Small intestine (tissue), 7 donors: Measurements from ENCODE around the gene UBE3C. TPM values are rescaled to one million over a fixed set of nuclear protein-coding genes. Genes with fewer than 3 reads are reported as not detected.
"Not testable (repeated sequence)": the region's sequence is repeated elsewhere in the genome, so short reads cannot be mapped to it uniquely, and the experiment has no call there.

ENCODE experiments used
- DNase-seq, 2 donors: peaks; one replicate each; pipeline versions ENCODE4 v3.0.0 to v3.0.0-alpha.2; 2013
- FAIRE-seq: peaks from 2 replicates; lab custom pipeline; 2012; peaks lifted over from hg19 to GRCh38; lab: Jason Lieb, UNC
- H3K27ac ChIP-seq, 3 donors: one replicate each; pipeline ENCODE4 v1.5.1; 2013; ENCODE audit warnings: low read length in 2 of 3, mild to moderate bottlenecking in 2 of 3, control low read depth in 1 of 3, inconsistent platforms in 1 of 3, low read depth in 1 of 3, moderate library complexity in 1 of 3
- H3K27me3 ChIP-seq, 3 donors: one replicate each; pipeline ENCODE4 v1.6.1; 2013; ENCODE audit warnings: low read length in 3 of 3, inconsistent platforms in 1 of 3; ENCODE audit not compliant: control insufficient read depth in 3 of 3, insufficient read depth in 3 of 3
- H3K36me3 ChIP-seq, 3 donors: one replicate each; pipeline ENCODE4 v1.6.1; 2013; ENCODE audit warnings: low read length in 3 of 3, inconsistent platforms in 1 of 3, low read depth in 1 of 3, mild to moderate bottlenecking in 1 of 3, moderate library complexity in 1 of 3; ENCODE audit not compliant: control insufficient read depth in 3 of 3, insufficient read depth in 2 of 3
- H3K4me1 ChIP-seq, 3 donors: one replicate each; pipeline ENCODE4 v1.6.1; 2013; ENCODE audit warnings: low read length in 2 of 3, inconsistent platforms in 1 of 3, low read depth in 1 of 3, mild to moderate bottlenecking in 1 of 3, moderate library complexity in 1 of 3; ENCODE audit not compliant: control insufficient read depth in 3 of 3, insufficient read depth in 2 of 3
- H3K4me3 ChIP-seq, 3 donors: one replicate each; pipeline ENCODE4 v1.5.1; 2013; ENCODE audit warnings: low read length in 3 of 3, control low read depth in 1 of 3, inconsistent platforms in 1 of 3, low read depth in 1 of 3, mild to moderate bottlenecking in 1 of 3, moderate library complexity in 1 of 3
- H3K9me3 ChIP-seq, 2 donors: one replicate each; pipeline ENCODE4 v1.6.1; 2013; ENCODE audit warnings: low read depth in 1 of 2, low read length in 1 of 2; ENCODE audit not compliant: control insufficient read depth in 2 of 2, insufficient read depth in 1 of 2
- WGBS, 3 donors: extraction: QIAGEN DNeasy Blood & Tissue Kit; methylation state at CpG; one replicate each; pipeline ENCODE4 v1.1.7; 2013; 5-methylcytosine and 5-hydroxymethylcytosine counted together
- polyA plus RNA-seq, 4 donors: library from polyadenylated mRNA; stranded (reverse) in 3 of 4; unstranded in 1 of 4; fragments of 200-250 nt in 3 of 4; fragments of 120-200 nt in 1 of 4; gene quantifications; one replicate each; pipeline versions ENCODE4 v1.2.1 to v1.2.3, GENCODE V29; 2013
- donor health status: healthy with polysubstance abuse.
- donor health status: control.
- donor health status: control.
- donor health status: Bipolar disorder and iron deficiency.
- donor health status: healthy.

The UBE3C gene
- polyA plus RNA-seq, 4 donors: 22.2 to 47.6 (median 26.8) TPM

DNA sequence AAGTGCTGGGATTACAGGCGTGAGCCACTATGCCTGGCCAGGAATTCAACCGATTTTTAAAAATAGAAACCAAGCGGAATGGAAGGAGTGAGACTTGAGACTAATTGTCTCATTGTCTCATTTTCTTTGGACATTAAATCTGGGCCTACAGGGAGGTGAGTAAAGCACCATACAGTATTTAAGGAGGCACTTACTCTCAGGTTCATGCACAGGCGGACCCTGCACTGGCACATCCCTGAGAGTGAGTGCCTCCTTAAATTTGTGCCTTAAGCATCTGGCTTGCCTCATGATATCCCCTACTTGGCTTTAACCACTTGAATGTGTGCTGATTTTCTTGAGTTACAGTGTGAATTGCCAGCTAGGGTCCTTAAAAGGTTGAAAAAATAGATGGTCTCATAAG, 10.6 kb downstream of the UBE3C start:
- Histone ChIP-seq H3K27me3 (no peaks in the 10 kb centered on the region), H3K9me3 (peaks cover 0 to 2% of the 10 kb centered on the region in 2 donors), H3K27ac (no peak overlapping the region), H3K4me3 (no peak overlapping the region), H3K4me1 (no peaks in the 10 kb centered on the region), H3K36me3 (peaks cover 0 to 32% (median 3%) of the 10 kb centered on the region in 3 donors)
- 92 to 95% (median 93%) methylated on average over 4 of the region's 4 CpGs for WGBS, 3 donors
- DNase-seq (no peak), FAIRE-seq (no peak)

DNA sequence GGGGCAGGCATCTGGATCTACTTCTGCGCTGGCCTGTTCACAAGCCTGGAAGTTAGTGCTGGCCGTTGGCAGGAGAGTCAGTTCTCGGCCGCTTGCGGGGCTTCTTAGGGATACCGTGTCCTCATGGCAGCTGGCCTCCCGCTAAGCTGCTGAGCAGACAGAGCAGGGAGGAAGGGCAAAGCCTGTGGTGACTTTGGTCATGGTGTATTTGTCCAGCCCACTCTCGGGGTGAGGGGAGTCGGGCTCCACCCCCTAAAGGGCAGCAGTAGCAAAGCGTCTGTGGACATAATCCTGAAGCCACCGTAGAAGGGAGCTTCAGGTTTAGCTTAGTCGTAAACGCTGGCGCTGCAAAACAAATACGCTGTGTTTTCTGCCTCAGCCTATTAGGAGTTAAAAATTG, 12.2 kb downstream of the UBE3C start:
- no peak overlapping the region for H3K27ac ChIP-seq
- H3K4me3 ChIP-seq: no peak overlapping the region
- H3K36me3 ChIP-seq: peaks cover 0 to 29% (median 3%) of the 10 kb centered on the region in 3 donors
- DNase-seq: peak in 1 of 2 donors; percentile 37
- H3K4me1 ChIP-seq: no peaks in the 10 kb centered on the region
- no peaks in the 10 kb centered on the region for H3K27me3 ChIP-seq
- WGBS, 3 donors: 69 to 83% (median 77%) methylated on average over 15 of the region's 15 CpGs
- peaks cover 0 to 2% of the 10 kb centered on the region in 2 donors for H3K9me3 ChIP-seq
- no peak for FAIRE-seq

DNA sequence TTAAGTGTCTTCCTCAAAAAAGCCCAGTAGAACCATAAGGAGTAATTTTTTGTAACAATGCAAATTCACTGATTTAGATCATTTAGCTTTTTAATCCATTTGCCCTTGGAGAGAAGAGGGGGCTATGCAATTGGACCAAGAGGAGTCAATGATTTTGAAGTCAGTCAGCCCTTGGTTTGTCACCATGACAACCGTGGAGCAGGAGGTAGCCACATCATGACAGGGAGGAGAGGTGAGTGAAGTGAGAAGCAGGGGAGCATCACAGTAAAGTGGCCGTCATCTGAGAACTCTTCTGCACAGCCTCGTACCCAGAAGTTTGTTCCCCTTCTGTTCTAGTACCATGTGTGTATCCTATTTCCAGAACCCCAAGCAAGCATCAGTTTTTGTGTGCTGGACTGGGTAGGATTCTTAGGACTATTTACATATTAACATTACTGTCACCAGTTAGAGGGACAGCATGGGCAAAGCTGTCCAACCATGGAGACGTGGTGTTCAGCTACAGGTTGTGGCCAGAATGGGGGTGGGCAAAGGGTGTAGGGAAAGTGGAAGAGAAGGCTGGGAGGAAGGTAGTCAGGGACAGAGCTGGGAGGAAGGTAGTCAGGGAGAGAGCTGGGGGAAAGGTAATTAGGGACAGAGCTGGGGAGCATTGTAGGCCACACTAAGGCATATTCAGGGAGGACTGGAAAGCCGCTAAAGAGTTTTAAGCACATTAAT, 13.1 kb downstream of the UBE3C start:
- Histone ChIP-seq H3K27ac (no peak overlapping the region), H3K9me3 (peaks cover 0 to under 1% of the 10 kb centered on the region in 2 donors), H3K27me3 (no peaks in the 10 kb centered on the region), H3K4me3 (no peak overlapping the region), H3K4me1 (no peaks in the 10 kb centered on the region), H3K36me3 (peaks cover 0 to 22% (median 3%) of the 10 kb centered on the region in 3 donors)
- DNase-seq (no peak), FAIRE-seq (no peak)
- WGBS, 3 donors: 80 to 89% (median 81%) methylated on average over 5 of the region's 5 CpGs

DNA sequence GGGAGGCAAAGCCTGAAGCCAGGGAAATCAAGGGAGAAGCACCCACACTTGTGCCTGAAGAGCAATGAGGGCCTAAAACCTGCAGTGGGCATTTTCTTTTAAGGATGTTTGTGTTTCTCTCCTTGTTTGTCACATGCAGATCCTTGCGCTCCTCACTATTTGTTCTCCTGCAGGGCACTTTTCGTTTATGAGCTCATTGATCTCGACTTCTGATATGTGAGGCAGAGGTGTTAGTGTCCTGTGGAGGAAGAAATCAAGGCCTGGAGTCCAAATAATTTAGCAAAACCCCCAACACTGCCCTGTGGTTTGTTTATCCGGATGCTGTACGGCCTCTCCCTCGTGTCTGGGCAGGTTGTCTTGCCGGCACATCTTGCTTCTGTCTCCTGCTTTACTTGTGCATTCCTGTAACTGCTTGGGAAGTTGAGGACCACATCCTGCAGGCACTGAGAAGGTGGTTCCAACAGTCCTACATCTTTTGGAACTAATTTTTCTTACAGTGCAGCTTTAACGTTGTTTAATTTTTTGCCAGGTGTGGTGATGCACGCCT, 13.7 kb downstream of the UBE3C start:
- Histone ChIP-seq H3K4me3 (no peak overlapping the region), H3K36me3 (peaks cover 0 to 22% (median 3%) of the 10 kb centered on the region in 3 donors), H3K27ac (no peak overlapping the region), H3K4me1 (no peaks in the 10 kb centered on the region), H3K9me3 (no peaks in the 10 kb centered on the region), H3K27me3 (no peaks in the 10 kb centered on the region)
- FAIRE-seq (no peak), DNase-seq (no peak)
- WGBS, 3 donors: 82 to 89% (median 87%) methylated on average over 9 of the region's 9 CpGs

DNA sequence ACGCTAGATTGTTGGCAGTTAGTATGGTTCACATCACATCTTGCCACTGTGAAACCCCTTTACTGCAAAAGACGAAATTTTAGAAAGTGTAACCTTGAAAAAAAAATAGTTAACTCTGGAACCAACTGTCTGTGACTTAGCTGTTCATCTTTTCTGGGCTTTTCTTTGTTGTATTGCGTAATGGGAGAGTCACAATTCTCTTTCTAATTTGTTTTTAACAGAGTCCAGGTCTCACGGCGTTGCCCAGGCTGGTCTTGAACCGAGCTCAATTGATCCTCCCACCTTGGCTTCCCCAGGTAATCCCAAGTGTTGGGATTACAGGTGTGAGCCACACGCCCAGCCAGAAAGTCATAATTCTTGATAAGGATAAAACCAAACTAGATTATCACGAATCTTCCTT, 14.5 kb downstream of the UBE3C start:
- Histone ChIP-seq H3K27me3 (no peaks in the 10 kb centered on the region), H3K4me3 (no peak overlapping the region), H3K4me1 (no peaks in the 10 kb centered on the region), H3K36me3 (peaks cover 0 to 22% (median 3%) of the 10 kb centered on the region in 3 donors), H3K27ac (no peak overlapping the region), H3K9me3 (no peaks in the 10 kb centered on the region)
- FAIRE-seq: no peak
- no peak for DNase-seq
- 77 to 81% (median 79%) methylated on average over 8 of the region's 8 CpGs for WGBS, 3 donors

DNA sequence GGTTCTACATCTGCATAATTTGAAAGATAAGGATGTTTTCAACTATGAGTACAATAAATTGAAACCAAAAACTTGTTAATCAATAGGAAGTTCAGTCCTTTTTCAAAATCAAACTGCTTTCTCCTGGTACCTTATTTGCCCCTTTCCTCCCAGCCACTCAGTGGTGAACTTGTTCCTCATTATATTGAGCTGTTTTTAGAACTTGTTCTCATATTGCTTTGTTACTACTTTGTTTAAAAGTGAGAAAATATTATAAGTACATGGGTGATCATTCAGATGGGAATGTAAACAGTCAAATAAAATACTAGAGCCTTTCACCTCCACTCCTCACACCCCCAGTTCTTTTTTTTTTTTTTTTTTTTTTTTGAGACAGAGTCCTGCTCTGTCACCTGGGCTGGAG, 17.2 kb downstream of the UBE3C start:
- Histone ChIP-seq H3K9me3 (no peaks in the 10 kb centered on the region), H3K4me3 (no peak overlapping the region), H3K4me1 (no peaks in the 10 kb centered on the region), H3K36me3 (peaks cover 0 to 19% (median 3%) of the 10 kb centered on the region in 3 donors), H3K27ac (no peak overlapping the region), H3K27me3 (no peaks in the 10 kb centered on the region)
- DNase-seq (no peak), FAIRE-seq (no peak)

- no peak for FAIRE-seq
- Histone ChIP-seq H3K4me1 (no peaks in the 10 kb centered on the region), H3K27ac (no peak overlapping the region), H3K4me3 (no peak overlapping the region), H3K36me3 (peaks cover 0 to 16% (median 0%) of the 10 kb centered on the region in 3 donors), H3K9me3 (no peaks in the 10 kb centered on the region), H3K27me3 (no peaks in the 10 kb centered on the region)
- no peak for DNase-seq
- 34 to 60% (median 51%) methylated on average over 4 of the region's 4 CpGs for WGBS, 3 donors
Observed at GRCh38 chr7:157158400-157158799, 19.7 kb downstream of the UBE3C start.

- not testable (repeated sequence) for DNase-seq, H3K27ac ChIP-seq, H3K27me3 ChIP-seq, FAIRE-seq, H3K4me1 ChIP-seq, H3K4me3 ChIP-seq, H3K9me3 ChIP-seq
- 91 to 98% (median 95%) methylated on average over 9 of the region's 9 CpGs for WGBS, 3 donors
- peaks cover 0 to 17% (median 2%) of the 10 kb centered on the region in 3 donors for H3K36me3 ChIP-seq
Observed at GRCh38 chr7:157159537-157159936, 20.8 kb downstream of the UBE3C start.
